HG03103 (cell line): ENCODE results near the gene ADAM17.
A peak's percentile ranks its signal among the peaks of the same experiment; 100 is the strongest.
"Not testable (repeated sequence)": the region's sequence is repeated elsewhere in the genome, so short reads cannot be mapped to it uniquely, and the experiment has no call there.

Experiments used
- ATAC-seq: cut with Tn5 transposase; IDR thresholded peaks from one replicate; pipeline ENCODE4 v1.9.1; 2021; ENCODE audit warnings: low read depth; ENCODE audit not compliant: unreplicated experiment

Gene ADAM17

DNA sequence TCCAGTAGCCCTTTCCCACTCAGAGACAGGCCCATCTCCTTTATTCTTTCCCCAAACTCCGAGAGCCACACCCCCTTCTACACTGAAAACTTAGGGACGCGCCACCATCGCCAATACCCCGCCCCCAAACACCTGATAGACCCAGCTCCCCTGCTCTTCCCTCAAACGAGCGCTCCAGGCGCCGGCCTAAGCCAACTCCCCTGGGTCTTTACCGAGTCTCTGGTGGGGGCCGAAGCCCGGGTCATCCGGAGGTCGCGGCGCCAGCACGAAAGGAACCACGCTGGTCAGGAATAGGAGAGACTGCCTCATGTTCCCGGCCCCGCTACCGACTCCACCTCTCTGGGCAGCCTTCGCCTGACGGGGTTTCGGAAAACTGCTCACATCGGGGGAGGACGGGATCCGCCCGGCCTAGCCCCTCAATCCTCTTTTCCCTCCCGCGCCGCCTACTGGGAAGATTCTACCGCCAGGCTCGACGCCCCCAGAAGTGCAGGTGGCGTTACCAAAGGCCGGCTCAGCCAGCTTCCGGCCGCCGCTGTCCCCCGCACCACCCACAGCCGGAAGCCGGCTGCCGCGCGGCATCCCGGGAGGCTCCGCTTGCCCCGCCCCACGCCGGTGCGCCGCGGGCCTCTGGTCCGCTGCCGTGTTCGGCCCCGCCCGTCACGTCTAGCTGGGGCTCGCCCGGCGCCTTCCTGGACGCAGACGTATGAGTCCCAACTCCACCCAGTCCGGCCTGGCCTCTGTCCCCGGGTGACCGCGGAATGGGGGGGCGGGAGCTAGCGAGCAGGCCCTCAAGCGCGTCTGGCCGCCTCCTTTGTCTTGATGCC, at the start of gene ADAM17:
Gene ADAM17, minus strand, starts transcription at position 534 of the 824 bp plus-strand sequence. Its CDS starts 225 bp downstream, at position 309.
- peak; percentile 79 for ATAC-seq

DNA sequence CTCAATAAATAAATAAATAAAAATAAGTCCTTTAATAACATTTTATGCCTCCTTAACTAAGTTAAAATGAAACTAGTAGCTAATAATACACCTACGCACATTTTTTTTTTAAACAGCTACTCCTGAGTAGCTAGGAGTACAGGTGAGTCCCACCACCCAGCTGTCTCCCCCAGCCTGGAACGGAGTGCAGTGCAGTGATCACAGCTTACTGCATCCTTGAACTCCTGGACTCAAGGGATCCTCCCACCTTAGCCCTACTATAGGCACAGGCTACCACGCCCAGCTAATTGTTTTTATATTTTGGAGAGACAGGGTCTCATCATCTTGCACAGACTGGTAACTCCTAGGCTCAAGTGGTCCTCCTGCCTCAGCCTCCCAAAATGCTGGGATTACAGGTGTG, 46.8 kb upstream of the ADAM17 start:
- ATAC-seq, result no peak

DNA sequence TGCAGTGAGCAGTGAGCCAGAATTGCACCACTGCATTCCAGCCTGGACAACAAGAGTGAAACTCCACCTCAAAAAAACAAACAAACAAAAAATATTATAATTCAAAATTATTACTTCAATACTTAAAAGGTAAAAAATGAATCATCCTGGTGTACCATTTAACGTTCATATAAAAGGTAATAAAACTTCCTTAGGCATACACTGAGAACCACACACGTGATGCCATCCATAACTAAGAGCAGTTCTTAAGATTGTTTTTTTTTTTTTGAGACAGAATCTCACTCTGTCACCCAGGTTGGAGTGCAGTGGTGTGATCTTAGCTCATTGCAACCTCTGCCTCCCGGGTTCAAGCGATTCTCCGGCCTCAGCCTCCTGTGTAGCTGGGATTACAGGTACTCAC, 45.8 kb upstream of the ADAM17 start:
- no peak for ATAC-seq

DNA sequence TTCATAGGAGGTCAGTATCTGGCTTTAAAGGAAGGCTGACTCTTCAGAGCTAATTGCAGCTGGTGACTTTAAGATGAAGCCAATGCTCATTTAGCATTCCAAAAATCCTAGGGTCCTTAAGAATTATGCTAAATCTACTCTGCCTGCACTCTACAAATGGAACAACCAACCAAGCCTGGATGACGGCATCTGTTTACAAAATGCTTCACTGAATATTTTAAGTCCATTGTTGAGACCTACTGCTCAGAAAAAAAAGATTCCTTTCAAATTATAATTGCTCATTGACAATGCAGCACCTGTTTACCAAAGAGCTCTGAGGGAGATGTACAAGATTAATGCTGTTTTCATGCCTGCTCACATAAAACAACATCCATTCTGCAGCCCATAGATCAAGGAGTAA, 43.8 kb upstream of the ADAM17 start:
- no peak for ATAC-seq

- ATAC-seq, result no peak
Measured at GRCh38 chr2:9596621-9597311, 41.1 kb upstream of the ADAM17 start.

DNA sequence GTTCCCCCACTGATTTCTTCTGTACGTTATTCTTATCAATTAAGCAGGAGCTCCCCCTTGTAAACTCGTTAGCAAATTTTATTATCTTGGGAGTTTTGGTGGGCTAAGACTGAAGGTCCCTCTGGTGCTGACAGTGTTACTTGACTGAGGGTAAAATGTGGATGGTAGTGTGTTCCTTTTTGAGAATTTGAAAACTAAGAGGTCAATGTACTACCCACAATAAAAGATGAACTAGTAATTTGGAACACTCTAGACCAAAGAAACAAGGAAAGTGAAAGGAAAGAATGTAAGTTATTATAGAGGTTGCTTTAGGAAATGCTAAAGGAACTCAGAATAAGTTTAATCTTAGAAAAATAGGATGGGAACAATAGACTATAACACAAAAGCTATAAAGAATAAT, 40.1 kb upstream of the ADAM17 start:
- no peak for ATAC-seq

DNA sequence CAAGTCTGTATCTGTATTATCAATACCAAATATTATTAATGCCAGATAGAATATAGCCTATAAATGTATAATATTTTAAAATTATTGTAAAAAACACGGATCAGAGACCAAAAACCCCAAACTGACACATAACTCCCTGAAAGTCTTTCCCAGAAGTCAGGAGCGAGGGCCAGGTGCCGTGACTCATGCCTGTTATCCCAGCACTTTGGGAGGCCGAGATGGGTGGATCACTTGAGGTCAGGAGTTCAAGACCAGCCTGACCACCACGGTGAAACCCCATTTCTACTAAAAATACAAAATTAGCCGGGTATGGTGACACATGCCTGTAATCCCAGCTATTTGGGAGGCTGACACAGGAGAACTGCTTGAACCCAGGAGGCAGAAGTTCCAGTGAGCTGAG, 39.6 kb upstream of the ADAM17 start:
- ATAC-seq, result not testable (repeated sequence)

DNA sequence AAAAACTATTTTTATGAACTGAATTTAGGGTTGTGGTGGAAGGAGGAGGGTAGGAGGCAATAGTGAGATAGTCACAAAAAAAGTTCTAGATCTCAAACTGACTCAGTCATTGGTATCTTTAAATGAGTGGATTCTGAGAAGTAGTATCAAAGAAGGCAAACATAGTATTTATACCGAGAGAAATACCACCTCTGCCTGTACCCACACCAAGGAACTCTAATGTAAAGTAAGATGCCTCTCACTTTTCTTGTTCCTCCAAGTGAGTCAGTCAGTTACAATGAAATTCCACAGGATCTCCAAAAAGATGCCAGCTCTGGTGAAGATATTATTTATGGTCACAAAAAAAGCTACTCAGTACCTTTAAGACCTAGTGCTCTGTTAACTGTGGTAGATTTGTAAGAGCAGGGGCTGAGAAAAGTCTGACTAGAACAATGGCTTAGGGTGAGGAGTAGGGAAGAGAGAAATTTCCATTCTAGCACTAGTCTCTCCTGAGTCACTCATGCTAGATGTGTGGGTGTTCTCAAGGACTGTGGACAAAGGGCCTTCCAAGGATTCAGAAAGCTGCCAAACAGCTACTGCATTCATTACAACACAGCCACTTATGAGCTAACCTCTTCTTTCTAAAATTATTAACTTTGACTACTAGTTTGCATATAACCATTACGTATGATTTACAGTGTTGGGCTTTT, 38.9 kb upstream of the ADAM17 start:
- ATAC-seq, result no peak

- no peak for ATAC-seq
Measured at GRCh38 chr2:9593925-9594324, 38.3 kb upstream of the ADAM17 start.

GRCh38 chr2:9592699-9593098, 37.1 kb upstream of the ADAM17 start:
- ATAC-seq, result no peak

- ATAC-seq, result no peak
Measured at GRCh38 chr2:9590641-9591040, 35.0 kb upstream of the ADAM17 start.

- no peak for ATAC-seq
Measured at GRCh38 chr2:9586465-9586864, 30.8 kb upstream of the ADAM17 start.

DNA sequence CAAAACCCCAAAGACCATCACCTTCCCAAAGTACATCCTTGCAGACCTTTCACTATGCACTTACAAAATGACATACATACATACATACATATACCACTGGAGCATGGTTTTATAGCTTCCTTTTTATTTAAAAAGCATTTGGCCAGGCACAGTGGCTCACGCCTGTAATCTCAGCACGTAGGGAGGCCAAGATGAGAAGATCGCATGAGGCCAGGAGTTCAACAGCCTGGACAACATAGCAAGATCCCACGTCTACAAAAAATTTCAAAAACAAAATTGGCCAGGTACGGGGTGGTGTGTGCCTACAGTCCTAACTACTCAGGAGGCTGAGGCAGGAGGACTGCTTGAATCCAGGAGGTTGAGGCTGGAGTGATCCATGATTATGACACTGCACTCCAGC, 29.9 kb upstream of the ADAM17 start:
- no peak for ATAC-seq

GRCh38 chr2:9584902-9585301, 29.3 kb upstream of the ADAM17 start:
- not testable (repeated sequence) for ATAC-seq

GRCh38 chr2:9582624-9583023, 27.0 kb upstream of the ADAM17 start:
- ATAC-seq, result no peak

DNA sequence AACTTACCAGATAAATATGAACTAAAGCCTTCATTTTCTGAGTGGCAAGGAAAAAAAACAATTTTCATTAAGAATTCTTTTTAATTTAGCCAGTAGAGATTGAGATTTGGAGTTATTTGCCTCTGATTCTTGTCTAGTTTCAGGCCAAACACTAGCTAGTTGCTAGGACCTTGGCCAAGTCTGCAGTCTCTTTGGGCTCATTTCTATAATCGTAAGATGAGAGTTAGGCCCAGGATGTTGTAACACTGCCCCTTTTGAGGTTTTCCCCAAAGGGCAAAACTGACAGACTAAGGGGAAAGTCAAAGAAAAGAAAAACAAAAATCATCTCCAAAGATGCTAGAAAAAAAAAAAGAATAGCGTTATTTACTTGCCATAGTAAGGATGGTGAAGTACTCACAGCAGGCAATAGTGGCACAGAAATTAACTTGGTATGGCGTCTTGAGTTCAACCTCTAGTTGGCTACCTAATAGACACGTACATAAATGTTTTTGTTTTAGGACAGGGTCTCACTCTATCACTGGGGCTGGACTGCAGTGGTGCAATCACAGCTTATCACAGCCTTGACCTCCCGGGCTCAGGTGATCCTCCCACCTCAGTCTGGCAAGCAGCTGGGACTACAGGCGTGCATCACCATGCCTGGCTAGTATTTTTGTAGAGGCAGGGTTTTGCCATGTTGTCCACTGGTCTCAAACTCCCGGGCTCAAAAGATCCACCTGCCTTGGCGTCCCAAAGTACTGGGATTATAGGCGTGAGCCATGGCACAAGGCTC, 23.0 kb upstream of the ADAM17 start:
- no peak for ATAC-seq

- ATAC-seq, result no peak
Measured at GRCh38 chr2:9574331-9574730, 18.7 kb upstream of the ADAM17 start.

DNA sequence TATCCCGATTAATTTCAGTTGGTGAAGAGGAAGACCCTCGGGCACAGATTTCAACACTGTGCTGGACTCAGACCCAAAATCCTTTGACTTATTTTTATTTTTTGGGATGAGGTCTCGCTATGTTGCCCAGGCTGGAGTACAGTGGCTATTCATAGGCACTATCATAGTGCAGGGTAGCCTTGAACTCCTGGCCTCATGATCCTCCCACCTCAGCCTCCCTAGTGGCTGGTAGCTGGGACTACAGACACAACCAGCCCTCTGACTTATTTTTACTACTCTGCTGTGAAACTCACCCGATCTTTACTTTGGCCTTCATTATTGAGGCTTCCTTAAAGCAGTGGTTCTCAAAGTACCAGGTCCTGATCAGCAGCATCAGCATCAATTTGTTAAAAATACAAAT, 18.2 kb upstream of the ADAM17 start:
- ATAC-seq, result no peak

GRCh38 chr2:9573013-9573720, 17.5 kb upstream of the ADAM17 start:
- ATAC-seq, result no peak
